GM19468 (cell line): ENCODE measurements around the gene POC1B.
A peak's percentile ranks its signal among the peaks of the same experiment; 100 is the strongest.

Experiments used
- ATAC-seq: cut with Tn5 transposase; IDR thresholded peaks from one replicate; pipeline ENCODE4 v1.9.1; 2021; ENCODE audit warnings: mild to moderate bottlenecking, moderate library complexity, moderate number of reproducible peaks; ENCODE audit not compliant: unreplicated experiment; ENCODE audit errors: extremely low read depth

The POC1B gene

GRCh38 chr12:89525824-89526770, at the start of gene POC1B:
Gene POC1B, minus strand, starts transcription at chr12:89526047. Its CDS starts 152 bp downstream, at chr12:89525895.
- ATAC-seq = peak; percentile 42

GRCh38 chr12:89575374-89575773, 49.5 kb upstream of the POC1B start:
- ATAC-seq = no peak

- no peak for ATAC-seq
Observed at GRCh38 chr12:89574736-89575208, 48.9 kb upstream of the POC1B start.

- no peak for ATAC-seq
Observed at GRCh38 chr12:89573051-89573810, 47.4 kb upstream of the POC1B start.

GRCh38 chr12:89571491-89572195, 45.8 kb upstream of the POC1B start:
- no peak for ATAC-seq

GRCh38 chr12:89568484-89568883, 42.6 kb upstream of the POC1B start:
- no peak for ATAC-seq

- no peak for ATAC-seq
Observed at GRCh38 chr12:89567691-89568239, 41.9 kb upstream of the POC1B start.

- no peak for ATAC-seq
Observed at GRCh38 chr12:89566615-89567014, 40.8 kb upstream of the POC1B start.

- ATAC-seq = no peak
Observed at GRCh38 chr12:89565002-89565401, 39.2 kb upstream of the POC1B start.

- no peak for ATAC-seq
Observed at GRCh38 chr12:89559753-89560152, 33.9 kb upstream of the POC1B start.

- ATAC-seq = no peak
Observed at GRCh38 chr12:89556976-89557375, 31.1 kb upstream of the POC1B start.

GRCh38 chr12:89552376-89552775, 26.5 kb upstream of the POC1B start:
- ATAC-seq = no peak

GRCh38 chr12:89551747-89552146, 25.9 kb upstream of the POC1B start:
- ATAC-seq = no peak

- no peak for ATAC-seq
Observed at GRCh38 chr12:89547101-89547500, 21.3 kb upstream of the POC1B start.

GRCh38 chr12:89546151-89546550, 20.3 kb upstream of the POC1B start:
- no peak for ATAC-seq

- ATAC-seq = no peak
Observed at GRCh38 chr12:89544681-89545184, 18.9 kb upstream of the POC1B start.

GRCh38 chr12:89544022-89544421, 18.2 kb upstream of the POC1B start:
- ATAC-seq = no peak

- ATAC-seq = peak; percentile 26
Observed at GRCh38 chr12:89542912-89543592, 17.2 kb upstream of the POC1B start.

GRCh38 chr12:89542236-89542635, 16.4 kb upstream of the POC1B start:
- no peak for ATAC-seq
